Measurements from ENCODE around the gene SLX4IP. TPM values are rescaled to one million over a fixed set of nuclear protein-coding genes. Genes with fewer than 3 reads are reported as not detected.

The SLX4IP gene
- total and polyA plus RNA-seq, 2 of the 13 experiments (the other 11 are each of a cell fraction or from before 2014, with no cell fraction given) = 3.6 to 7.3 TPM

DNA sequence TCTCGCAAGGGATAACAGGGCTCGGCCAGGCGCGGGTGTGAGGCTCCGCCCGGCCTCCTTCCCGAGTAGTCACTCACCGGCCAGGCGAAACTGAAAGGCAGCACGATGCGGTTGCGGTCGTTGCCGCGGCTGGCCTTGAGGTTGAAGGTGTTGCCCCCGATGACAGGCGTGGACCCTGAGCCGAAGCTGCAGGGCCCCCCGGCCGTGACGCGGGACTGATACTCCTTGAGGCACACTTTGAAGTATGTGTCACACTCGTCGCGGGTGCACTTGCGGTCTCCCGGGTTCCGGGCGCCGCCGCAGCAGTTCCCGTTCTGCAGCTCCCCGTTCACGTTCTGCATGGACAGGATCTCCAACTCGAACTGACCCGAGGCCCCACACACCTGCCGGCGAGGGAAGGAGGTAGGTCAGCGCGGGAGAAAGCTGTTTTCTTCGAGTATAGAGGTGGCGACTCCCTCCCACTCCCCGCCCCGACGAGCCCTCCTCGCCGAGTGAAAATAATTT lies 237.6 kb downstream of the SLX4IP start (continued):
- no peak for TF ChIP-seq ZNF775 (CRISPR knock-in tag; IDR thresholded peaks at IDR 0.05; ENCODE audit: borderline replicate concordance)
- TF ChIP-seq ZNF274 (CRISPR knock-in tag; IDR thresholded peaks at IDR 0.05) = no peak
- no peak; the same call in 1 of the 2 replicates for TF ChIP-seq ZNF124 (CRISPR knock-in tag; IDR thresholded peaks at IDR 0.05)
- no peak for TF ChIP-seq PCBP2 (optimal IDR thresholded peaks at IDR 0.05; ENCODE audit: low read depth, low read length, poor library complexity, severe bottlenecking)
- TF ChIP-seq SYNCRIP (IDR thresholded peaks at IDR 0.05; ENCODE audit: insufficient read depth, low read depth, low read length) = no peak
- 0 out of 2 replicates have a peak, but pooled peaks have one; percentile 25 for TF ChIP-seq SIN3B (IDR thresholded peaks at IDR 0.05; ENCODE audit: low read length)
- no peak for TF ChIP-seq ZNF296 (CRISPR knock-in tag; conservative IDR thresholded peaks at IDR 0.05)
- TF ChIP-seq ZFP36 (IDR thresholded peaks at IDR 0.05; ENCODE audit: borderline replicate concordance, low read depth, low read length, partially characterized antibody) = no peak
- TF ChIP-seq ZNF263 (CRISPR knock-in tag; IDR thresholded peaks at IDR 0.05) = no peak; the same call in 1 of the 2 replicates
- TF ChIP-seq ZNF891 (CRISPR knock-in tag; IDR thresholded peaks at IDR 0.05) = no peak; the same call in 1 of the 2 replicates
- TF ChIP-seq ZNF383 (CRISPR knock-in tag; IDR thresholded peaks at IDR 0.05; ENCODE audit: borderline replicate concordance) = 0 out of 2 replicates have a peak, but pooled peaks have one; percentile 49
- TF ChIP-seq HDAC6 (IDR thresholded peaks at IDR 0.05; ENCODE audit: low read depth, low read length) = no peak
- 0 out of 2 replicates have a peak, but pooled peaks have one; percentile 24 for TF ChIP-seq KAT7 (CRISPR knock-in tag; IDR thresholded peaks at IDR 0.05; ENCODE audit: borderline replicate concordance)
- TF ChIP-seq ZNF468 (CRISPR knock-in tag; IDR thresholded peaks at IDR 0.05) = no peak
- no peak for TF ChIP-seq DPF2 (CRISPR knock-in tag; IDR thresholded peaks at IDR 0.05; ENCODE audit: borderline replicate concordance, low read depth)
- peak; percentile 94; the same call in 1 of the 2 replicates for TF ChIP-seq ZNF430 (CRISPR knock-in tag; IDR thresholded peaks at IDR 0.05)
- TF ChIP-seq TAF15 (IDR thresholded peaks at IDR 0.05; ENCODE audit: low read depth, low read length, poor library complexity, severe bottlenecking) = no peak
- TF ChIP-seq SRY (CRISPR knock-in tag; IDR thresholded peaks at IDR 0.05) = 0 out of 2 replicates have a peak, but pooled peaks have one; percentile 17
- TF ChIP-seq ZSCAN21 (CRISPR knock-in tag; IDR thresholded peaks at IDR 0.05; ENCODE audit: borderline replicate concordance) = peak; percentile 73; the same call in 1 of the 2 replicates
- TF ChIP-seq ZNF564 (CRISPR knock-in tag; IDR thresholded peaks at IDR 0.05) = peak; percentile 5; the same call in 1 of the 2 replicates
- no peak for TF ChIP-seq PTBP1 (IDR thresholded peaks at IDR 0.05; ENCODE audit: low read depth, low read length, poor library complexity, severe bottlenecking)
- TF ChIP-seq, protein P1, sequence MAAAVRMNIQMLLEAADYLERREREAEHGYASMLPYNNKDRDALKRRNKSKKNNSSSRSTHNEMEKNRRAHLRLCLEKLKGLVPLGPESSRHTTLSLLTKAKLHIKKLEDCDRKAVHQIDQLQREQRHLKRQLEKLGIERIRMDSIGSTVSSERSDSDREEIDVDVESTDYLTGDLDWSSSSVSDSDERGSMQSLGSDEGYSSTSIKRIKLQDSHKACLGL (CRISPR knock-in tag; IDR thresholded peaks at IDR 0.05) = no peak
- TF ChIP-seq RARA (CRISPR knock-in tag; IDR thresholded peaks at IDR 0.05) = 0 out of 2 replicates have a peak, but pooled peaks have one; percentile 16
- no peak for TF ChIP-seq SP140L (CRISPR knock-in tag; IDR thresholded peaks at IDR 0.05; ENCODE audit: borderline replicate concordance)
- no peak for TF ChIP-seq NCOA2 (CRISPR knock-in tag; IDR thresholded peaks at IDR 0.05)
- TF ChIP-seq TEAD2 (CRISPR knock-in tag; IDR thresholded peaks at IDR 0.05) = no peak
- TF ChIP-seq ZFX (CRISPR knock-in tag; IDR thresholded peaks at IDR 0.05; ENCODE audit: low read depth) = peak; percentile 75
- no peak for TF ChIP-seq ZNF552 (CRISPR knock-in tag; IDR thresholded peaks at IDR 0.05; ENCODE audit: borderline replicate concordance)
- peak; percentile 93; the same call in 1 of the 2 replicates for TF ChIP-seq ZNF367 (CRISPR knock-in tag; IDR thresholded peaks at IDR 0.05; ENCODE audit: borderline replicate concordance)
- no peak for TF ChIP-seq ZFP36L1 (CRISPR knock-in tag; IDR thresholded peaks at IDR 0.05)
- TF ChIP-seq YY1 (IDR thresholded peaks at IDR 0.05; ENCODE audit: insufficient read depth, insufficient replicate concordance, low read depth, low read length) = no peak
